Gastroesophageal sphincter (tissue), 3 donors: Measurements from ENCODE around the gene USP12.

Experiments used
- CTCF ChIP-seq, 4 experiments: fragments of 200-600 bp in 2 of 4; fragments of 450-650 bp in 2 of 4; sonication (generic) in 1 of 4; IDR thresholded peaks; one replicate each; pipeline ENCODE4 v1.5.1; 2017 to 2019; ENCODE audit warnings: antibody characterized with exemption in 4 of 4, mild to moderate bottlenecking in 2 of 4, moderate library complexity in 2 of 4
- EP300 ChIP-seq: sonication (generic); formaldehyde crosslinking; IDR thresholded peaks from one replicate; pipeline ENCODE4 v1.6.1; 2017; ENCODE audit warnings: antibody characterized with exemption, mild to moderate bottlenecking
- POLR2A ChIP-seq, 2 donors: fragments of 450-650 bp; IDR thresholded peaks; one replicate each; pipeline ENCODE4 v1.6.1; 2017; ENCODE audit warnings: antibody characterized with exemption in 2 of 2, mild to moderate bottlenecking in 2 of 2, moderate library complexity in 1 of 2

GRCh38 chr13:27133889-27134288 is 37.7 kb downstream of the USP12 start:
- TF ChIP-seq CTCF (IDR thresholded peaks at IDR 0.05) (no peak), EP300 (no peak), POLR2A (IDR thresholded peaks at IDR 0.05) (no peak)
